DLD1 (cell line): ENCODE data around the gene XDH.

Experiments used
- in situ Hi-C: cut with HindIII; loops from 2 replicates; pipeline ENCODE4 v1.10.0; 2017; ENCODE audit warnings: low sequenced_read_pairs

XDH gene

DNA sequence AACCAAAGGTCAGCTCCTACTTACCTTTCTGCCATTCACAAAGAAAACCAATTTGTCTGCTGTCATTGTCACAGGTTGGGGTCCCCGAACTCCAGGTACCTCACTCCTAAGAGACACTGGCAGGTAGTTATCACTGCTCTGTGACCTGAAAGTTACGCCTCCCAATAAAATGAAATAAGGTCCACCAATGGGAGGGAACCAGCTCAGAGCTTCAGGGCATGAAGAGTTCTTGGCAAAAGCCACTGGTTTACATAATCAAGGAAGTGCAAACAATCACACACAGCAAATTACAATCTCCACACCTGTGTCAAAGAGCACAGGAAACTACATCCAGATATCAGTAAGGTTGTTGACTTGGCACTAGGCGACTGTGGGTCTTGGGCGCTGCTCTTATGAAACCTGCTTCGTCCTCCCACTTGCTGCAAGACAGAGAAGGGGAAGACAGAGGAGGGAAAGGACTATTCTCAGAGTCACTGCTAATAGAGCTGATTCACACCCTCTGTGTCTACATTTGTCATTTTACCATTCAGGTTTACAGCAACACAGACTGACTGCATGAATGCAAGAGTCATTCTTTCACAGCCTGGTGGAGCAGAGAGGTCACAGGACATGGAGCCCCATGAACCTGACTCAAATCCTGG lies at the start of gene XDH:
XDH (minus strand) TSS at position 142 of the 641 bp plus-strand sequence; CDS start at position 66, 76 bp downstream.
- in situ Hi-C loops: no loop called here

DNA sequence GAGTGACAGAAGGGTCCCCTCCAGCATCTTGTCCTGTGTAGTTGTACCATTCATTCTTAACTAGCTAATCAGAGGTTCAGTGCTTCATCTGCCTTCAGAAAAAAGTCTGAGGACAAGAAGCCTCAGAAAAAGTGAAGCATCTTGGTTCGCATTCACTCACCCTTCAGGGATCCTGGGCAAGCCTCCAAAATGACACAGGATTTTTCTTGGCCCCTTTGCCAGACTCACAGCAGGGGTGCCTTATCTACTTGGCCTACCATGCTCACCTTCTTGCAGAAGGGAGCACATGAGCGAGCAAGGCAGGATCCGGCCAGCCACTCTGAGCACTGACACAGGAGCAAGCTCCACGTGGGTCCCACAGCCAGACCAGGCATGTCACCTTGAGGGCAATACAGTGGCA lies 43.1 kb upstream of the XDH start:
- in situ Hi-C loops: no loop called here

DNA sequence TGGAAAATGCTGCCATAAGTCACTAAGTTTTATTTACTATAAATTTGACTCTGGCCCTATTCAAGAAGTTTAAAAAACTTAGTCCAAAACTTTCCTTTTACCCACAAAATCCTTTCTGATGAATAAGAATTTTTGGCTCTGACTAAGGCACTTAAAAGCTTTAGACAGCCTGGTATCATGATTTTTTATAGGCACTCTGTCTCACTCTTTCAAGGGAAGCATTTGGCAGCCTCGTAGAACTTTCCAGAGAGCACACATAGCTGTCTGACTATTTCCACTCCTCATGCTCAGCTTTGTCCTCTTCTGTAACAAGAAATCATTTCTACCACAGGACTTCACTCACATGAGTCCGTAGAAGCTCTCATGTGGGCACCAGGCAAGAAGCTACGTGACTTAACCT lies 32.3 kb upstream of the XDH start:
- in situ Hi-C loops: no loop called here

DNA sequence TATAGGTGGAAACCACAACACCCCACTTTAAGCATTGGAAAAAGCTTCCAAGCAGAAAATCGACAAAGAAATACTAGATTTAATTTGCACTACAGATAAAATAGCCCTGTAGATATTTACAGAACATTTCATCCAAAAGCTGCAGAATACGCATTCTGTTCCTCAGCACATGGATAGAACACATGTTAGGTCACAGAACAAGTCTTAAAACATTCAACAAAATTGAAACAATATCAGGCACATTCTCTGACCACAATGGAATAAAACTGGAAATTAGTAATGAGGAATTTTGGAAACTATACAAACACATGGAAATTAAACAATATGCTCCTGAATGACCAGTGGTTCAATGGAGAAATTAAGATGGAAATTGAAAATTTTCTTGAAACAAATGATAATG lies 27.8 kb upstream of the XDH start:
- in situ Hi-C loops: no loop called here

DNA sequence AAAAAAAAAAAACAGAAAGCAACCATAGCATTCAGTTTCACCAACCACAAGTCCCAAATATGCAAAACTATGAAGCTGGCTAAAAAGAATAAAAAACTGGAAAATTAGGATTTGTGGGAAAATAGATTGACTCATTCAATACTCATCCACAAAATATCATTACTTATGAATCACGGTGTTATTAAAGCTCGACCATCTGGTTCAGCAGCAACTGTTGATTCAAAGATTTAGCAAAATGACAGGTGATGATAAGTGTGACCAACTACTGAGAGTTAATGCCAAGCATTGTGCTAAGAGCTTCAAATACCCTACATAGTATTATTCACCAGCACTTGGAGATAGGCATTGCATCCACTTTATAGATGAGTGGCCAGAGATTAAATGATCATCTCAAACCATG lies 26.2 kb upstream of the XDH start:
- in situ Hi-C loops: no loop called here

DNA sequence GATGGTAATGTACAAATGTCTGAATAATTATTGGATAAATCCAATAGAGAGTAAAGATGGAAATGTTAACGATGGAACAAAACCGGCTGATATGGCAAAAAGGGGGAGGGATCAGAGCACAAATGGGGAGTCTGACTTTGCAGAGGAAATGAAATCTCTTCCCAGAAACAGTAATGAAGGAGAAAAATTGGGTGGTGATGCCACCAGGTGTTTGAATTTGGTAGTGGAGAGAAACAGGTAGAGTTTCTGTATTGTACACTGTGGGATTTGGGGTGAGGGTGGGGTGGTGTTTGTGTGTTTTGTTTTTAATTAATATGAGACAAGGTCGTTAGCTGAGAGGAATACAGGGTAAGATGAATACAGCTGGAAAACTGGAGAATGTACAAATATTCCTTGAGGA lies 20.4 kb upstream of the XDH start:
- in situ Hi-C loops: no loop called here

DNA sequence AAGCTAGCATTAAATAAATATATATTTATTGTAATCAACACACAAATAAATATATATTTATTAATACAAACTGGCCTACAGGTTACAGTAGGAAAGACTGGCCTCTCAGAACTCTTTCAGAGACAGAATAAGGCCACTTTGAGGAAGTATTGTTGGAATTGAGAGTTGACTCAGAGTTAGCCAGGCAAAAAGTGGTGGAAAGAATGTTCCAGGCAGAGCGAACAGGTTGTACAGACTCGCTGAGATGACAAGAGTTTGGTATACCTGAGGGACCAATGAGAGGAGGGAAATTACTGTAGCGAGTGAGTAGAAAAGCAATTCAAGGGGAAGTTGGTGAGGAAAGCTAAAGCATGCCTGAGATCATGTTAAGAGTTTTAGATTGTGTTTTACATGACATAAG lies 19.0 kb upstream of the XDH start:
- in situ Hi-C loops: no loop called here

DNA sequence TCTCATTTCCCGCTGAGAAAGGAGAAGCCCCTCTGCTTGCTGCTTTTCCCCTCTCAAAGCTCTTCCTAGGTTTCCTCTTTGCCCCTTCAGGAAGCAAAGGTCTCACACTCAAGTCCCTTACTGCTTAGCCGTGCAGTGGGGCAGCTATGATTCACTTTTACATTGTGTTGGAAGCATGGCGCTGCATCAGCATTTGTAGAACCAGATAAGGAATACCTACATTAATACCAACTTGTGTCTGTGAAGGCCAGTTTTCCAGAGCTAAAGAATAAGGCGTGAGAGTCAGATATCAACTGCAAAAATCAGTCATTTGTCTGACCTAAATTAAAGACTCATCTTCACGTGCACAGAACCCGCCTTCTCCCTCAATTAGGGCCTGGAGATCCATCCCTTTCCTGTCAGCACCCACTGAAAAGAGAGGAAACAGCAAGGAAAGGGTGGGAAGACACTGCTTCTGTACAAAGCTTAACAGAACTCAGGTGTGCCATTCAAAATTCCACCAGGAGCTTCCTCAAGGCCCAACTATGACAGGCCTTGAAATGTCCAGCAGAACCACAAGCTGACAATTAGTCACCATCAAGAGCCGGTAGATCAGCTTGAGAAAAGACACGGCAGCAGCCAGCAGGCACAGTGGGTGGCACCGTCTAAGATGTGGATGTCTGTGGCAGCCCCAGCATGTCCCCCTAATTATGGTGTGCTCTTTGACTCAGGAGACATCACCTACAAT lies 16.1 kb upstream of the XDH start:
- in situ Hi-C loops: no loop called here

DNA sequence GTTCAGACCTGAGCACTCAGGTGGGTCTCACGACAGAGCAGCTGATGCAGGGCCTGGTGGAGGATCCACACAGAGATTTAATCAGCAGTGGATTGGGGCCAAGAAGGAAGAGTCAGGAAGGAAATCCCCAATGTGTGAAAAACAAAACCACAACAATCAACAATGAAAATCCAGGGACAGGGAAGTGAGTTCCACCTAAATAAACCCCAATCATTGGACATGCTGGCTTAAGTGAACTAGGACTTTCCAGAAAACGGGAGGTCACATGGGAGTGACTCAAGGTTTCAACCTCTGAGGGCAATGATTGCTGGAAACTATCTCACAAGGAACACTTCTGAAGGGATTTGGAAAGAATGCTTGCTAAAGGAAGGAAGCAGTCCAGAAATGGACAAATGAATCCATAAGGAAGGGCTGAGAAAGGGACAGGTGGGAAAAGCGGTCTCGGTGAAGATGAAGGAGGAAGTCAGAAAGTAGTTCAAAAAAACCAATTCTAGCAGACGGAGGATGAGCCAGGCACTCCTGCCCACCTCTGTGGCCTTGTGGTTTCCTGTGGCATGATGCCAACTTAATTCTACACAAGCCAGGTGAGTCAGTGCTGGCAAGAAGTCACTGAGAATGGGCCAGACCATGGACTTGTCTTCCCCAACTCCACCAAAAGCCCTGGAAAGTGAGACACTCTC lies 15.4 kb upstream of the XDH start:
- in situ Hi-C loops: no loop called here

DNA sequence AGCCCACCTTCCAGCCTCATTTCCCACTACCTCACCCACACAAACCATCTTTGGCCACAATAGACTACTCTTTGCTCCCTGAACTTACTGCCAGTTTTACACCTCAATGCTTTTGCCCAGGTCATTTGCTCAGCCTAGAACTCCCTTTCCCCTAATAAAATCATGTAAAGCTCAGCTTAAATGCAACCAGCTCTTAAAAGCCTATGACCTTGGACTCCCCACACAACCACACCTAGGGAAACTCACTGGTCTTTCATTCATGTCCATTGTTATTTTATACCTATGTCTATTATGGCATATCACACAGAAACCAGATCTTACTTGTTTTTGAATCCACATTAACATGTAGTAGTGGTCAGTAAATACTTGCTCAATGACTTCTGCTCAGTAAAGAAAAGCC lies 14.5 kb upstream of the XDH start:
- in situ Hi-C loops: no loop called here

DNA sequence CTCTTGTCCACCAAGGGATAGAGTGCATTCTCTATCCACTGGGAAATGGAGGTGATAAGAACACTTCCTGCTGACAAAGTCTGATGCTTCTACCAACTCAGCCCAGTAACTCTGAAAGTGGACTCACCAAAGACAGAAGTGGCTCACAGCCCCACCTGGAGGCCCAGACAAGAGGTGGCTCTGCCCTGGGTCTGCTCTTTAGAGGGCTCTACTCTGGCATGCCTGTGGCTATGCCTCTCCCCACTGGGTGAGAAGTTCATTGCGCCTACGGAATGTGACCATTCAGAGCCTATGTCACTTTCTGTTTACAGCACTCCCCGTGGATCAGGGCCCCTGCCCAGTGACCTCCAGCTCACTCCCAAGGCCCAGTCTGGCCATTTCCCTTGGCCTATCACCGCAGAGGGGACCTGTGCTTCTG lies 13.5 kb upstream of the XDH start:
- in situ Hi-C loops: no loop called here

DNA sequence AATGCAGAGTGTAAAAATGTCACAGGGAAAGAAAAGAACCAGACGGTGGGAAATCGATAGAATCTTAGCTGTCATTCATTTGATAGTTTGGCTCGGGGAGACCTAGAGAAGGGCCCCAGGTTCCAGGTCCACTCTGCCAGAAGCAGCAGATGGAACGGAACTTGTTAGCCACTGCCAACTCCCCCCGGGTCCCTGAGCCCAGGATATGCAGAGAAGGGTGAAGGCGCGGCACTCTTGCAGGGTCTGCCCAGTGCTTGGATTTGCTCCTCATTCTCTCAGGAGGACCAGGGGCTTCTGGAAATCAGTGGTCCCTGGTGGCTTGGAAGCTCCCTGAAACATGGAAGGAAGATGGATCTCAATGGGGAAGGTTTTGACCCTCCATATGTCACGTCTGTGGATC lies 11.6 kb upstream of the XDH start:
- in situ Hi-C loops: no loop called here

DNA sequence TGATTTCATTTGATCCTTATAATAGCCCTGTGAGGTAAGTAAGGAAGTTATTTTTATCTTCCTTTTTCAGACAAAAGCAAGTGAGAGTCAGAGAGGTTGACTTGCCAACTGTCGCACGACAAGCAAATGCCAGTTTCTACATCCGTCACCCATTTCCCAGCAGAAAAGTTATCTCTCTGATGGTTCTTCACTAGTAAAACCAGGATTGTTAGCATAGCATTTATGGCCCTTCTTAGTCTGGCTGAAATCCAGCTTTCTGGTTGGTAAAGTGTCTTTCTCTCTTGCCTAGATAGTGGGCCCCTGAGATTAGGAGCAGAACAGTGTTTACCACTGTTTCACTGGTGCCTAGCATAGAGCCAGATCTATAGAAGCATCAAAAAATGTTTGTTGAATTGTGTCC lies 7.1 kb upstream of the XDH start:
- in situ Hi-C loops: no loop called here

DNA sequence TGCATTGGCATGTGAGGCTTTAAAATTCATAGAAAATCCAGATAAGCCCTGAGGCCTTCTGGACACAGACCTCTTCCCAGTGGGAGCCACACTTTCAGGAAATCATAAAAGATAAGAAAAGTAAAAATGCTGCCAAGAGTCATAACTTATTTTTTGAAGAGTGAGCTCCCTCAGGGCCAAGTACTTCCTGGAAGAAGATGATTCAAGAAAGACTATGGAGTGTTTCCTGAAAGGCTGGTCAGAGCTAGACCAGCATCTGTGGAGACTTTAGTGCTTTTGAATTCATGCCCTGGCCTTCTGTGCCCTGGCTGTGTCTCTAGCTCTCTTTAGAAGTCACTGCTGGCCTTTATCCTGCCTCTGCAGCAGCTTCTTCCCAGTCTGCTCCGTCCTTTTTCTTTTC lies 6.4 kb upstream of the XDH start:
- in situ Hi-C loops: no loop called here

DNA sequence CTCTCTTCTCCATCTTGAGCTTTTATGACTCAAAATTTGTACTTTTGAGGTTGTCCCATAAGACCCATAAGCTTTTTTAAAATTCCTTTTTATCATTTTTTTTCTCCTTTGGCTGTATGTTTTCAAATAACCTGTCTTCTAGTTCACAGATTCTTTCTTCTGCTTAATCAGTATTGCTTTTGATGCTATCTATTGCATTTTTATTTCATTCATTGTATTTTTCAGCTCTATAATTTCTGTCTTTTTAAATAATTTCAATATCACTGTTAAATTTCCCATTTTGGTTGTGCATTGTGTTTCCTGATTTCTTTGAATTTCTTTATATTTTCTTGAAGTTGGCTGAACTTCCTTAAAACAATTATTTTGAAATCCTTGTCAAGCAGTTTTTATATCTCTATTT lies 4.8 kb upstream of the XDH start:
- in situ Hi-C loops: no loop called here

DNA sequence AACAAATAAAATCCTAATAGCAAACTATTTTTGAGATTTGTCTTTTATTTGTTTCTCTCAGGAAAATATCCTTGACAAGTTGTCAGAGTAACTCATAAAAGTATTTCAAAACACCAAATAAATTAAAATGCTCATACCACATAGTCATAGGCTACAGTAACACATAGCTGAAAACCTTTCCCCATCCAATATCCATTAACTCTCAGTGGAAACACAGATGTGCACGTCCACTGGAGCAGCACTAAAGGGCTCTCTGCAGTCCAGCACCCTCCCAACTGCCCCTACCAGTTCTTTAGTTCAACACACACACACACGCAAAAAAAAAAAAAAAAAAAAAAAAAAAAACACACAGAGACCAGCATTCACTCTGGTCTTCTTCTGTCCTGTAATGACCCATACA lies 879 bp upstream of the XDH start:
- in situ Hi-C loops: no loop called here

DNA sequence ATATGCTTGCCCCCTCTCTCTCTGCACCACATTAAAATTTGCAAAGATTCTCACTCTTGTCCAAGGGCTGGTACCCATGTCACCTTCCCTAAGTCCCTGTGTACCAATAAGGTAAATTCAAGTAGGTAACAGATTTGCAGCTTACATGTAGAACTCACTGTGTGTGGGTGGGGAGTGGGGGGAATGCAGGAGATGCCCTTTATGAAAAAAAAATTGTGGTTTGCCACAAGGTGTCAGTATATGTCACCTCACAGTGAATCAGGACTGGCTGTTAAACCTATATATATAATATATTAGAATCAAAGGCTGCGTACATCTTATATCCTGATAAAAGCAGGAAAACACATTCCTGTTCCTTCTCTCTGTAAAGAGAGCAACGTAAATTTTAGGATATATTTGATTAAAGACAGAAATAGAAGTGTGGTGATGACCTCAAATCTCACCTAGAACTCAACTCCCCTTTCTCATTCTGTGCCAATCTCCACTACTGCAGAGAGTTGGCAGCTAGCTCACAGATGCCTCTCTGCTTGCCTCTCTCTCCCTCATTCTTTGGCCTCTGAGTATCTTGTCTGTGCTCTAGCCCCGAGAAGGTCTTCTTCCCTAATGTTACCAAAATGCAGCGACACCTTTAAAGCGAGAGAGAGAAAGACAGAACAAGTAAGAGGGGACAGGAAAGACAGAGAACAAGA lies 536 bp downstream of the XDH start:
- in situ Hi-C loops: no loop called here

DNA sequence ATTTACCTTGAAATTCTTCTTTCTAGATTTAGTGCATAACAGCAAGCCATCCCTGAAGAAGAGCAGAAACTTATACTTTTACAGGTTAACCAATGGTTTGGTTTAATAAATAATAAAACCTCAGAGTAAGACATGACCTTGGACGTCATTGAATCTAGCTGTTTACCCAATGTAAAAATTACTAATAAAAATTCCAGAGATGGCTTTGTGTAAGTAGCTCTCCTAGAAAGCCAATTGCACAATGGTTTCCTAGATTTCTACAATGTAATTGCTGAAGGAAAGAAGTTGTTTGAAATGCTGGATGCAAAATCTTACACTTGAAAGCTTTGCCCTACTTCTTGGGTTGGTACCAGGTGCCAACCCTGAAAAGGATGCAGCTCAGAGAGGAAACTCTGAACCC lies 1.5 kb downstream of the XDH start:
- in situ Hi-C loops: no loop called here

DNA sequence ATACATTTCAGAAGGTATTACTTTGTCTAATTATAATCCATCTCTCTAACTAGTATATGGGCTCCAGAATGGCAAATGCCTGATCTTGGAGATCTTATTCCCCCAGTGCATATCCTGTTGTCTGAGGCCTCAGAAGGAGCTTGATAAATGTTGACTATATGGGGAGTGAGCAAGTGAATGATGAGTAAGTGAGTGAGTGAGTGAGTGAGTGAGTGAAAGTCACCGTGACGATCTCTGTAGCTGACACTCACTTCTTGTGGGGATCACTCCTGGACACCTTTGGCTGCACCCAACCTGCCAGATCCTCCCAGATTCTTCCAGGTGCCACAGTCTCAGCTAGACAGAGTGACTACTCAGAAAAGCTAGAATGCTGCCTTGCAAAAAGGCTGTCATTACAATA lies 2.8 kb downstream of the XDH start:
- in situ Hi-C loops: no loop called here

DNA sequence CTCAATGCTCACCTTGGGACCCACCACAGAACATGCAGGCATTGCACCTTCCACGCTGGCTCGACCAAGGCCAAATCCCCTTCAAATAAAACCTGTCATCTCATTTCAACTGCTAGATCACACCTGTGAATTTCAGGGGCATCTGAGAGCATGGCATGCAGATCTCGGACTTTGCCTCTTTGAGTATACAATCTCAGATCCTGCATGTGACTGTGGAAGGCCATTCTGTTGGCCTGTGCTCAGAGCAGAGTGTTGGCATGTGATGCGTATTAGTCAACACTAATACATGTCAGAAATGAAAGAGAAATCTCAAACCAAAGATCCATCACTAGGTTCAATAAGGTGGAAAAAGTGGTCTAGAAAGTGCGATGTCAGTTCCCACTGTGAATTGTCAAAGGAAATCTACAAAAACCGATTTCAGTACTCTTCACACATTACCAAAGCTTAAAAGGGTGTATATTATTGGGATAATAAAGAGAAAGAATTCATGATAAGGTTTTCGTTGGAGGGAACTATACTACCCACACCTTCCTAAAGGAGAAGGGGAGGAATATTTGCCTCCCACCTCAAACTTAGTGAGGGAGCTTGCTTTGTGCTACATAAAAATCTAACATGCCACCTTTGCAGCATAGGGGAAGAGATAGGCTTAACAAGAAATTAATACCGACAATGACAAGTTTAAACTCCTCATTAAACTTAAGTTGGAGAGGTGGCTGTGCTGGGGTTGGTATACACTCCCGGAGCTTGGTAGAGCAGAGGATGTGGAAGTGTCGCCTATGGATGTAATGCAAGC lies 7.8 kb downstream of the XDH start:
- in situ Hi-C loops: no loop called here

DNA sequence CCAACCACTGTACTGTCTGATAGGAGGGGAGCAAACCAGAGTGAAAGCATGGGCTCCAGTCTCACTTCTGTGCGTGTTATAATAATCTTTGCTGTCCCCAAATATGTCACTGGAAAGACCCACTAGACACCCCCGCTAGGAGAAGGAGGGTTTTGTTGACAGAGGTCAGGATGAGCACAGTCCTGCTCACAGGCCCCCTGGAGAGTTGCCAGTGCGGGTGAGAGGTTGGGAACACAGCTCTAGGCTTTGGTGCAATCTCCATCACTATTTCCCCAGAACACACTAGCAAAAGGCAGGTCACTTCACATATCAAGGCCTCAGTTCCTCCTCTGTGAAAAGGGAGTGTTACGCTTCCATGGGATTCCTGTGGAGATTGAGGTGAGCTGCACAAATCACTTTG lies 9.7 kb downstream of the XDH start:
- in situ Hi-C loops: no loop called here
